Epidermal melanocyte (primary cell): ENCODE results near the gene ENAH.
"Not testable (repeated sequence)": the region's sequence is repeated elsewhere in the genome, so short reads cannot be mapped to it uniquely, and the experiment has no call there.

Experiments used
- DNase-seq: peaks from one replicate; pipeline ENCODE4 v3.0.0; 2011; ENCODE audit warnings: low spot score; ENCODE audit not compliant: insufficient read length

Gene ENAH

GRCh38 chr1:225474986-225475820, 177.7 kb downstream of the ENAH start:
- DNase-seq, result peak; percentile 50

DNA sequence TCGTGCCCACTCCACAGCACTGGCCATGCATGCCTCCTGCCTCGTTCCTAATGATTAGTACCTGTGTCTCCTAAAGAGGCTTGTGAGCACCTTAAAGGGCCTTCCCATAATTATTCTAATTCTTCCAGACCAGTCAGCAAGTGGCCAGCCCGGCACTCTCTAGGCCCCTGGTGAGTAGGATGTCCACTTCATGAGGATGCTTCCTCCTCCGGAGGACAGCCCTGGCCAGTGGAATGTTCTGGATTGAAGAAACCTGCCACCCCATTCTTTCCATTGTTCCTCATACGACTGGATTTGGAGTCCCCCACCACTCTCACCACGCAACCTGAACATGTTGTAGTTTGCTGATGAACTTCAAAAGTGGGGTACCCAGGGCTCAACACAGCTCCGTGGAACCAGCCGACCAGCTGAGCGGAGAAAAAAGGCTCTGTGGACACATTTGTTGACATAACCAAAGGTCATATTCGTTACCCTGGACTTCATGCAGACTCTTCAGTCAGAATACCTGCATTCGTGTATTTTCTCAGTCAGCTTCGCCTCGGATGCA, 178.4 kb downstream of the ENAH start:
- no peak for DNase-seq

DNA sequence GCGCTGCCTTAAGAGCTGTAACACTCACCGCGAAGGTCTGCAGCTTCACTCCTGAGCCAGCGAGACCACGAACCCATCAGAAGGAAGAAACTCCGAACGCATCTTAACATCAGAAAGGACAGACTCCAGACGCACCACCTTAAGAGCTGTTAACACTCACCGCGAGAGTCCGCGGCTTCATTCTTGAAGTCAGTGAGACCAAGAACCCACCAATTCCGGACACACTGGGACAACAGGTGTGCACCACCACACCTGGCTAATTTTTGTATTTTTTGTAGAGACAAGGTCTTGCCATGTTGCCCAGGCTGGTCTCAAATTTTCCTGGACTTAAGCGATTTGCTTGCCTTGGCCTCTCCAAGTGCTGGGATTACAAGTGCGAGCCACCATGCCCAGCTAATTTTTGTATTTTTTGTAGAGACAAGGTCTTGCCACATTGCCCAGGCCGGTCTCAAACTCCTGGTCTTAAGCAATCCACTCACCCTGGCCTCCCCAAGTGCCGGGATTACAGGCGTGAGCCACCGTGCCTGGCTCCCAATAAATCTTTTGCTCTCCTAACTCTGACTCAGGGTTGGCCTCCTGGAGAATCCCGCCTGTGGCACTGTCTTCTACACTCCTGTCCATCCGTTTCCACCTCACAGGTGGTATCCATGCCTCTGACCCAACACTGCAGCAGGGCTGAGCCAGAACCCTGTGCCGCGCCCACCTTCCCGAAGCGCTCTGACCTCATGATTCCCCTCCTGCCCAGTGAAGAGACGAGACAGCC, 179.1 kb downstream of the ENAH start:
- DNase-seq, result not testable (repeated sequence)

GRCh38 chr1:225473266-225473665, 179.7 kb downstream of the ENAH start:
- DNase-seq, result not testable (repeated sequence)

DNA sequence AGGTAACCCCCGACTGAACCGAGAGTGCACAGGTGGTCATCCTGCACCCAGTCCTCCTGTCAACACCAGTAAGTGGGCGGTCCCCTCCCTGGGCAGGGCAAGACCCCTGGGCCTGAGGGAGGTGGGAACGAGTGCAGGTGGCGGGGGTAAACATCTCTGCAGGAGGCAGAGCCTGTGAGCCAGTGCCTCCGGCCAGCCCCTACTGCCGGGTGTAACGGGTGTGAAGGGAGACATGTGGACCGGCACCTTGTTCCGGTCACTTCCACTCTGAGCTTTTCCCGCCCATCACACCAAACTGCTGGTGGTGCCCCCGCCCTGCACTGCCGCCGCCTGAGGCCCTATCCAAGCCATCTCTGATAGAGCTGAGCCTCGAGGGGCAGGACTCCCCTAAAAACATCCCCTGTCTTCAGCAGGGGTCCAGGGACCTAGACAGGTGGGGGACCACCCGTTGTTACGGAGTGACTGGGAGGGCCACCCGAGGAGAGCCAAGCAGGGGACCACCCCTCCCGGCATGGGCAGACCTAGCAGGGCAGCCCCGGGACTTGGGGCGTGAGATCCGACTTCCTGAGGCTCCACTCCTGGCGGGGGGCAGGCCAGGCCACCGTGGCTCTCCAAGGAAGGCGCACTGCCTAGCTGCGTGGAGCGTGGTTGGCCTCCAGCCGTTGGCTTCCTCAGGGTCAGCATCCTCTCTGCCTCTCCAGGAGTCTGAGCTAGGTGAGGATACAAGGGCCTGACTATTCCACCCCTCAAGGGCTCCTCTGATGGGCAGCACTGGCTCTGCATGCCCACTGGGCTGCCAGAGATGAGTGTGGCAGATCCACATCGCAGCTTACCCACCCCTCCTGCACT, 181.2 kb downstream of the ENAH start:
- DNase-seq, result no peak

GRCh38 chr1:225471109-225471452, 181.8 kb downstream of the ENAH start:
- DNase-seq, result no peak

- no peak for DNase-seq
Measured at GRCh38 chr1:225470211-225471108, 182.5 kb downstream of the ENAH start.

DNA sequence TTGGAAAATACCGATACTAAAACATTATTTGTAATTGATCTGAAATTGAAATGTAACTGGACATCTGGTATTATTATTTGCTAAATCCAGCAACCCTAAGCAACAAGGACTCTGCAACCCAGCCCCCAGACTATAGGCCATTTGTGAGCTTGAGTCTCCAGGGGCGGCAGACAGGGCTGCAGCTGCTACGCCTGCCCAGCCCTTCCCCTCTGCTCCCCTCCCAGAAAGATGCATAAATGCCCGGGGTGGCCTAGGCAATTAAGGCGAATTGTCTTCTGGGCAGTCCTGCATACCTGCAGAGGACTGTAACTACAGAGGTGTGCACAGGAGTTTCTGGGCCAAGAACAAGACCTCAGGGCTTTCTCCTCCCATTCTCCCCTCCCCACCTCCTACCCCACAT, 183.9 kb downstream of the ENAH start:
- no peak for DNase-seq

- DNase-seq, result no peak
Measured at GRCh38 chr1:225468270-225469020, 184.5 kb downstream of the ENAH start.

DNA sequence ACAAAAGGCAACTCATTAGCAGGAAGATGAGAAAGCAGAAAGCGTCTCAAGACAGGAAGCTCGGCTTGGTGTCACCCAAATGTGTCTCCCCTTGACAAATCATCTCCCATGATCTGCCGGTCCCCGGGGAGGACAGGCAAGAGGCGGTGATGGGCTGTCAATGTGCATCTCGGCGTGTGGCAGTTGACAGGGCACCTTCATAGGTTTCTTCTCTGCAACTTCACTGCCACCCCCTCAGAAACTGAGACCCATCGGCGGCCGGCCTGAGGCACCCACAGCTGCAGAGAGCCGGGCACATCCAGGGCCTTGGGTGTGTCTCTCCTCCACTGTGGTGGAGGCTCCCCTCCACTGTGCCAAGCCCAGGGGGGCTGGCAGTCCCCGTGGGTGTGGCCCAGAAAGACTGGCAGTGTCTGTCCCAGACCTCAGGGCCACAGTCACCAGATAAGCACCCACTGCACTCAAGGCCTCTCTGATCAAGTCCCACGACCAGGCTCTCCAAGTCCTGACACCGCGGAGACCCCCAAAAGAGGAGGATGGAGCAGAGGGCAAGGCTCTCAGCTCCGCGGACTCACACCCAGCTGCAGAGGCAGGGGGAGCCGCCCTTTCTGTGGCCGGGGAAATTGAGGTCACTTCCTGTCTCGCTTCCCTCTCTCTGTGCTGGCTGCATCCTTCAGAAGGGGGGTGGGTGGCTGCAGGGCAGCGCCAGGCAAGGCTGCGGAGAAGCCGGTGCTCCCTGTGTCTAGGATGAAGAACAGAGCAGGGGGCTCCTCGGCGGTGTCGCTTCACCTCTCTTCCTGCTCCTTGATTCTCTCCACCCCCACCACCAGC, 185.5 kb downstream of the ENAH start:
- DNase-seq, result no peak

DNA sequence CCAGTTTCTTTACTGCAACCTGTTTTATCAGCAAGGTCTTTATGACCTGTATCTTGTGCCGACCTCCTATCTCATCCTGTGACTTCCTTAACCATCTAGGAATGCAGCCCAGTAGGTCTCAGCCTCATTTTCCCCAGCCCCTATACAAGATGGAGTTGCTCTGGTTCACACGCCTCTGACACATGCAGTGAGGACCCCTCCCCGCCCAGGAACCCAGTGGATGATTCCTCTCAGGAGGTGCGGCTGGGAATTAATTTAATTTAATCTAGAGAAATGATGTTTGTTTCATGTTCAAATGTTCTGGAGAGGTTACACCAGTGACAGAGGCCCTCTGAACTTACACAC, 186.1 kb downstream of the ENAH start:
- no peak for DNase-seq

DNA sequence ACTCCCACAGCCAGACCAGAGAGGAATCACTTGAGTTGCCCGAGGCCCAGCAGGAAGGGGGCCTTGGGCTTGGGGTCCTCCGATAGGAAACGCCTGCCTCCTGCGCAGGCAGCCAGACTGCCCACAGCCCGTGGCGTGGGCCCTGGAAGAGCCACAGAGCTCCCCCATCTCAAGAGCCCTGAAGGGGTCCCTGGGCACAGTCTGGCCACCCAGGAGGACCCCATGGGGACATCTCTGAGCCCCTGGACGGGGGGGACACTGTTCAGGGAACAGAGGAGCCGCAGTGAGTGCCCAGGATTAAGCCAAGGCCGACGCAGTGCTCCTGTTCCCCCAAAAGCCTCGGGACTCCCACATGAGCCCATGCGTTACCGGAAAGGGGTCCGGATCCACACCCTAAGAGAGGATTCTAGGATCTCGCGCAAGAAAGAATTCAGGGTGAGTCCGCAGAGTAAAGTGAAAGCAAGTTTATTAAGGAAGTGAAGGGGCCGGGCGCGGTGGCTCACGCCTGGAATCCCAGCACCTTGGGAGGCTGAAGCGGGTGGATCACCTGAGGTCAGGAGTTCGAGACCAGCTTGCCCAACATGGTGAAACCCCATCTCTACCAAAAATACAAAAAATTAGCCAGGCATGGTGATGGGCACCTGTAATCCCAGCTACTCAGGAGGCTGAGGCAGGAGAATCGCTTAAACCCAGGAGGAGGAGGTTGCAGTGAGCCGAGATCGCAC, 187.0 kb downstream of the ENAH start:
- DNase-seq, result no peak

- no peak for DNase-seq
Measured at GRCh38 chr1:225464851-225465792, 187.8 kb downstream of the ENAH start.

DNA sequence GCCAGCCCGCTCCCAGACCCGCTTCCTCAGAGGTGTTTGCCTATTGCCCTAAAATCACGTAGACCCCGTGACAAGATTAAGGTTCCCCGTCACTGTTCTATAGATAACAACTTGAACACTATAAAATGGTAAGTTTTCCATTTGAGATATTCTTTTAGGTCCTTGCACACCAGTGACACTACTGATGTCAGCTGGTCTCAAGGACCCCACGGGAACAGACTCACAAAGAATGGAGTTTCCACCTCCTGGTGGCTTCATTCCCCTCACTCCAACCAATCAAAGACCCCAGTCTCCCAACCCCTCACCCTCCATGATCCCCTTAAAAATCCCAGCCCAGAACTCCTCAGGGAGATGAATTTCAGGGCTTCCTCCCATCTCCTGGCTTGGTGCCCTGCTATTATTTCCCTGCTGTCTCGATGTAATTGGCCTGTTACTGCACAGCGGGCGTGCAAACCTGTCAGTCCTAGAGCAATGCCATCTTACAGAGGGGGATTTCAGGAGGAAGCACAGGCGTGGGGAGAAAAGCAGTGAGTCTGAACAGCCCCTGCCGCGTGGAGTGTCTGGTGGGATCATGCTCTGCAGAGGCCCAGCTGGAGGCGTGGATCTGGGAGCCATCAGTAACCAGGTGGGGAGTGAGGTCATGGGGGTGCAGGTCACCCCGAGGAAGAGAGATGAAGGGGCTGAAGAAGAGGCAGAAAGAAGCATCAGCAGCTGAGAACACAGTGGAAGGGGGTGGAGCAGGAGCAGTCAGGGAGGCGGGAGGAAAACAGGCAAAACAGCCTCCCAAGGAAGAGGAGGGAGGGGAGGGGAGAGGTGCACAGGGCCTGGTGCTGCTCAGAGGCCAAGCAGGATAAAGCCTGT, 190.0 kb downstream of the ENAH start:
- no peak for DNase-seq

- DNase-seq, result no peak
Measured at GRCh38 chr1:225462429-225462713, 190.6 kb downstream of the ENAH start.
